ENCODE data around the gene OR5I1.

DNA sequence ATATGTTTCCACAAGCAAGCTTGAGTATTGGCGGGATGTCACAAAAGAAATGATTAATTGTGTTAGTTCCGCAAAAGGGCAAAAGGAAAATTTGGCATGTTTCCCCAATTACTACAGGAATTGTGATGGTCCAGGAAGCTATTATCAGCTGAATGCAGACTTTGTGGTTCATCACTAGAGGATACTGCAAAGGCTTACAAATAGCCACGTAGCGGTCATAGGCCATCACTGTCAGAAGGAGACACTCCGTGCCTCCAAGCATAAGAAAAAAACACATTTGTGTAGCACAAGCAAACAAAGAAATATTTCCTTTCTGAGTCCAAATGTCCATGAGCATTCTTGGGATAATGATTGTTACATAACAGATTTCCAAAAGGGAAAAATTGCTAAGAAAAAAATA is 31.7 kb upstream of the OR5I1 start:
- TF ChIP-seq, protein P1, sequence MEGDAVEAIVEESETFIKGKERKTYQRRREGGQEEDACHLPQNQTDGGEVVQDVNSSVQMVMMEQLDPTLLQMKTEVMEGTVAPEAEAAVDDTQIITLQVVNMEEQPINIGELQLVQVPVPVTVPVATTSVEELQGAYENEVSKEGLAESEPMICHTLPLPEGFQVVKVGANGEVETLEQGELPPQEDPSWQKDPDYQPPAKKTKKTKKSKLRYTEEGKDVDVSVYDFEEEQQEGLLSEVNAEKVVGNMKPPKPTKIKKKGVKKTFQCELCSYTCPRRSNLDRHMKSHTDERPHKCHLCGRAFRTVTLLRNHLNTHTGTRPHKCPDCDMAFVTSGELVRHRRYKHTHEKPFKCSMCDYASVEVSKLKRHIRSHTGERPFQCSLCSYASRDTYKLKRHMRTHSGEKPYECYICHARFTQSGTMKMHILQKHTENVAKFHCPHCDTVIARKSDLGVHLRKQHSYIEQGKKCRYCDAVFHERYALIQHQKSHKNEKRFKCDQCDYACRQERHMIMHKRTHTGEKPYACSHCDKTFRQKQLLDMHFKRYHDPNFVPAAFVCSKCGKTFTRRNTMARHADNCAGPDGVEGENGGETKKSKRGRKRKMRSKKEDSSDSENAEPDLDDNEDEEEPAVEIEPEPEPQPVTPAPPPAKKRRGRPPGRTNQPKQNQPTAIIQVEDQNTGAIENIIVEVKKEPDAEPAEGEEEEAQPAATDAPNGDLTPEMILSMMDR (IDR thresholded peaks at IDR 0.05), result no peak
- no peak for TF ChIP-seq POLR2A (IDR thresholded peaks at IDR 0.05)
